WTC11 (cell line): ENCODE results near the gene DAB1.

Experiments
- ATF3 ChIP-seq: sonication (generic); formaldehyde crosslinking; conservative IDR thresholded peaks from 2 replicates; pipeline ENCODE4 v1.8.1; 2022; ENCODE audit warnings: mild to moderate bottlenecking, missing genetic modification reagents
- CTCF ChIP-seq: fragments of 200-600 bp; IDR thresholded peaks from 2 replicates; pipeline ENCODE4 v1.8.0; 2022; ENCODE audit warnings: antibody characterized with exemption
- ELF4 ChIP-seq: sonication (generic); formaldehyde crosslinking; IDR thresholded peaks from 2 replicates; pipeline ENCODE4 v1.8.1; 2022; ENCODE audit warnings: low read depth, mild to moderate bottlenecking, moderate library complexity, missing genetic modification reagents
- ETV6 ChIP-seq: sonication (generic); formaldehyde crosslinking; IDR thresholded peaks from 2 replicates; pipeline ENCODE4 v1.8.1; 2022; ENCODE audit warnings: mild to moderate bottlenecking, missing genetic modification reagents
- FOXP4 ChIP-seq: sonication (generic); formaldehyde crosslinking; IDR thresholded peaks from 2 replicates; pipeline ENCODE4 v1.8.0; 2022; ENCODE audit warnings: mild to moderate bottlenecking, missing genetic modification reagents
- IRF2 ChIP-seq: sonication (generic); formaldehyde crosslinking; IDR thresholded peaks from 2 replicates; pipeline ENCODE4 v1.8.0; 2022; ENCODE audit warnings: low read depth, missing genetic modification reagents, borderline replicate concordance
- NFE2L1 ChIP-seq: sonication (generic); formaldehyde crosslinking; IDR thresholded peaks from 2 replicates; pipeline ENCODE4 v1.8.1; 2023; ENCODE audit warnings: missing genetic modification reagents
- NR3C1 ChIP-seq: sonication (generic); formaldehyde crosslinking; conservative IDR thresholded peaks from 2 replicates; pipeline ENCODE4 v1.8.1; 2023; ENCODE audit warnings: low read depth, mild to moderate bottlenecking, missing genetic modification reagents
- SP1 ChIP-seq: sonication (generic); formaldehyde crosslinking; conservative IDR thresholded peaks from 2 replicates; pipeline ENCODE4 v1.8.1; 2022; ENCODE audit warnings: missing genetic modification reagents
- TP53 ChIP-seq: sonication (generic); formaldehyde crosslinking; IDR thresholded peaks from 2 replicates; pipeline ENCODE4 v1.8.1; 2023; ENCODE audit warnings: mild to moderate bottlenecking, missing genetic modification reagents
- ZNF317 ChIP-seq: sonication (generic); formaldehyde crosslinking; IDR thresholded peaks from 2 replicates; pipeline ENCODE4 v1.8.1; 2023; ENCODE audit warnings: low read depth, mild to moderate bottlenecking, moderate library complexity, missing genetic modification reagents, borderline replicate concordance

GRCh38 chr1:57111175-57111574, 312.7 kb downstream of the DAB1 start:
- TF ChIP-seq ETV6 (CRISPR knock-in tag) (no peak), IRF2 (CRISPR knock-in tag) (no peak), SP1 (CRISPR knock-in tag) (no peak), CTCF (no peak), FOXP4 (CRISPR knock-in tag) (no peak), ATF3 (CRISPR knock-in tag) (no peak), NR3C1 (CRISPR knock-in tag) (no peak), ZNF317 (CRISPR knock-in tag) (no peak), ELF4 (CRISPR knock-in tag) (no peak), TP53 (no peak), NFE2L1 (no peak)
